Measurements from ENCODE around the gene PALB2.
"Not testable (repeated sequence)": the region's sequence is repeated elsewhere in the genome, so short reads cannot be mapped to it uniquely, and the experiment has no call there.

PALB2 gene

GRCh38 chr16:23642246-23642774 lies 1.2 kb upstream of the PALB2 start:
- DNase-seq (ENCODE audit: low read depth in 2 of 2): no peak

- no peak for DNase-seq (ENCODE audit: low read depth in 2 of 2)
These were observed 537 bp downstream of the PALB2 start for GRCh38 chr16:23640615-23640930.

GRCh38 chr16:23635958-23636357 lies 5.2 kb downstream of the PALB2 start:
- no peak for DNase-seq (ENCODE audit: low read depth in 2 of 2)

- DNase-seq (ENCODE audit: low read depth in 2 of 2): no peak
These were observed 6.6 kb downstream of the PALB2 start for GRCh38 chr16:23634461-23635036.

GRCh38 chr16:23631874-23632273 lies 9.2 kb downstream of the PALB2 start:
- not testable (repeated sequence) for DNase-seq (ENCODE audit: low read depth in 2 of 2)

- no peak for DNase-seq (ENCODE audit: low read depth in 2 of 2)
These were observed 11.6 kb downstream of the PALB2 start for GRCh38 chr16:23629516-23629915.

GRCh38 chr16:23624092-23624491 lies 17.0 kb downstream of the PALB2 start:
- no peak for DNase-seq (ENCODE audit: low read depth in 2 of 2)

GRCh38 chr16:23615805-23616204 lies 25.3 kb downstream of the PALB2 start:
- no peak for DNase-seq (ENCODE audit: low read depth in 2 of 2)

- no peak for DNase-seq (ENCODE audit: low read depth in 2 of 2)
These were observed 29.2 kb downstream of the PALB2 start for GRCh38 chr16:23611936-23612335.

GRCh38 chr16:23610905-23611304 lies 30.2 kb downstream of the PALB2 start:
- not testable (repeated sequence) for DNase-seq (ENCODE audit: low read depth in 2 of 2)

- no peak for DNase-seq (ENCODE audit: low read depth in 2 of 2)
These were observed 31.2 kb downstream of the PALB2 start for GRCh38 chr16:23609929-23610328.

GRCh38 chr16:23608194-23608593 lies 32.9 kb downstream of the PALB2 start:
- no peak for DNase-seq (ENCODE audit: low read depth in 2 of 2)

- DNase-seq (ENCODE audit: low read depth in 2 of 2): no peak
These were observed 33.4 kb downstream of the PALB2 start for GRCh38 chr16:23607726-23608125.

GRCh38 chr16:23597003-23597756 lies 43.9 kb downstream of the PALB2 start:
- no peak for DNase-seq (ENCODE audit: low read depth in 2 of 2)

GRCh38 chr16:23595951-23596720 lies 45.0 kb downstream of the PALB2 start, which contains the start of gene NDUFAB1:
TSS of gene NDUFAB1 (minus strand) at chr16:23596316. CDS start at chr16:23596290, 26 bp downstream.
- peak; percentile 80 to 89 for DNase-seq (ENCODE audit: low read depth in 2 of 2)

- no peak for DNase-seq (ENCODE audit: low read depth in 2 of 2)
These were observed 45.7 kb downstream of the PALB2 start for GRCh38 chr16:23595246-23595950.

- DNase-seq (ENCODE audit: low read depth in 2 of 2): no peak
These were observed 46.9 kb downstream of the PALB2 start for GRCh38 chr16:23594186-23594585.

GRCh38 chr16:23590181-23590580 lies 50.9 kb downstream of the PALB2 start:
- DNase-seq (ENCODE audit: low read depth in 2 of 2): no peak

GRCh38 chr16:23587726-23588125 lies 53.4 kb downstream of the PALB2 start:
- DNase-seq (ENCODE audit: low read depth in 2 of 2): no peak

GRCh38 chr16:23584186-23585076 lies 56.7 kb downstream of the PALB2 start:
- DNase-seq (ENCODE audit: low read depth in 2 of 2): no peak

- not testable (repeated sequence) for DNase-seq (ENCODE audit: low read depth in 2 of 2)
These were observed 57.8 kb downstream of the PALB2 start for GRCh38 chr16:23583271-23583670.
